Middle frontal gyrus (tissue), 1 donor: Measurements from ENCODE around the gene CFAP45.

Source experiments
- DNase-seq: peaks from one replicate; pipeline ENCODE4 v3.0.0-alpha.2; 2015; ENCODE audit warnings: low spot score; ENCODE audit errors: extremely low spot score

The CFAP45 gene

DNA sequence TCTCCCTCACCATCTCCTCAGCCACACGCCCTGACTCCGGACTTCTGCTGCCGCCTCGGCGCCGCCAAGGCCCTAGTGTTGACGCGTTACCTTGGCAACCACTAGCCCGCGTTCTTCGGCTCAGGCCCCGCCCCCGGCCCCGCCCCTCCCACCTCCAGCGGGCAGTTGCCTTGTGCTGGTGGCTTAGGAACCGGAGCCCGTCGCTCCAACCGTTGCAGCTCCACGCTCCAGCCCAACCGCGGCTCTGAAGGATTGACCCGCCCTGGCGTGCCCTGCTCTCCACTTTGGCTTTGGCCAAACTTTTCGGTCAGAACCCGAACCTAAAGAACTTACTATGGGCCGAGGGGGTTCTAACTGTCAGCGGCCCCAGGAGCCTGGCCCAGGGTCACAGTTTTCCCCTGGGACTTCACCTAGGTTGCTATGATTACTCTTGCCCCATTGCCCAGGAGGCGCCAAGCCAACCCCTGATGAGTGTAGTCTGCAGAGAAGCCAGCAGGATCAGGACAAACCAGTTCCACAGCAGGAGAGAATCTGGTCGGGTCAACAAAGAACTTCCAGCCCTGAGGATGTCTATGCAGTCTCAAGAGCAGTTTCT, at the start of gene CFAP45:
Gene CFAP45 (minus strand): TSS at position 80 of the 595 bp plus-strand sequence. CDS start 67 bp downstream, at position 13.
- no peak for DNase-seq

- DNase-seq: no peak
These were observed 49.2 kb upstream of the CFAP45 start for GRCh38 chr1:159949123-159949522.

DNA sequence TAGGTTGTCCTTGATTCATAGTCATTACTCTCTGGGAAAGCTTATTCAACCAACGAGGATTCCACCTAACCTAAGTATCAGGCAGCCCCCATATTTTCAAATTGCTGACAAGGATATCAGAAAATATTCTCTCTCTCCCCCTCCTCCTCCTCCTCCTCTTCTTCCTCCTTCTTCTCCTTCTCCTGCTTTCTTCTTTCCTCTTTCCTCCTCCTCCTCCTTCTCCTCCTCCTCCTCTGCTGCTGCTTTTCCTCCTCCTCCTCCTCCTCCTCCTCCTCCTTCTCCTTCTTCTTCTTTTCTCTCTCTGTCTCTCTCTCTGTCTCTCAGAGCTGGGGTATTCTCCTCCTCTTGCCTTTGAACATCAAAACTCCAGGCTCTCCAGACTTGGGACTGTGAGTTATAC, 48.0 kb upstream of the CFAP45 start:
- DNase-seq: no peak

GRCh38 chr1:159946242-159947187, 46.5 kb upstream of the CFAP45 start:
- DNase-seq: no peak

- DNase-seq: peak; percentile 50
These were observed 45.7 kb upstream of the CFAP45 start, which contains the start of gene IGSF9 for GRCh38 chr1:159945483-159946241. IGSF9 (minus strand) TSS chr1:159945613; CDS start chr1:159943454, 2,159 bp downstream.

DNA sequence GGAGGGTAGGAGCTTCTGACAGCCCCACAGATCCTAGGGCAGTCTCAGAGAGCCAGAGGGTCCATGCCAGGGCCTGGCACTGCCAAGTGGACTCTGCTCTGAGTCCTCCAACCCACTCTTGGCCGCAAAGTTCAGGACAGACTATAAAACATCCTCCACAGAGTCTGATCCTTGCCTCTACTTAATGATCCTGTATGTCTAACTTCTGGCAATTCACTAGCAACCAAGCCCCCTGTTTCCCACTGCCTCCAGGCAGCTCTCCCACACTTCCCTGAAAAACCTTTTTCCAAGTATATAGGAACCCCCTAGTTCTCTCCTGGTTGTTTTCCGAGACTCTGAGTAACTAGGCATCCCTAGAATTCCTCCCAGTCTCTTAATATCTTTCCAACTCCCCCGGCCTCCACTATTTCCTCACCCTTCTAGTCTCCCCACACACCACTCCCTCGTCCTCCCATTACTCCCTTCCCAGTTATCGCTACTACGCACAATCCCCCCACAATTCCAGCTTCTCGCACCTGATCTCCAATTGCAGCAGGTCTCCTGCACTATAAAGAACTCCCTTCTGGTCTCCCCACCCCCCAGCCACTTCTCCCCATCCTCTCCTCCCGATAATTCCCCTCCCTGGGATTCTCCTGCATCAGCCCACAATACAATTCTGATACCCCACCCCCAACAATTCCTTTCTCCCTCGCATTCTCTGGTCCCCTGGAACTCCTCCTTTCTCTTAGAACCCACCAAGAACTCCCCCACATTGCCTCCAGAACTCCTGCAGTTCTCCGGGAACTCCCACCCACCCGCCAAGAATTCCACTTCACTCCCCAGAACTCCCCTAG, 44.9 kb upstream of the CFAP45 start:
- no peak for DNase-seq

DNA sequence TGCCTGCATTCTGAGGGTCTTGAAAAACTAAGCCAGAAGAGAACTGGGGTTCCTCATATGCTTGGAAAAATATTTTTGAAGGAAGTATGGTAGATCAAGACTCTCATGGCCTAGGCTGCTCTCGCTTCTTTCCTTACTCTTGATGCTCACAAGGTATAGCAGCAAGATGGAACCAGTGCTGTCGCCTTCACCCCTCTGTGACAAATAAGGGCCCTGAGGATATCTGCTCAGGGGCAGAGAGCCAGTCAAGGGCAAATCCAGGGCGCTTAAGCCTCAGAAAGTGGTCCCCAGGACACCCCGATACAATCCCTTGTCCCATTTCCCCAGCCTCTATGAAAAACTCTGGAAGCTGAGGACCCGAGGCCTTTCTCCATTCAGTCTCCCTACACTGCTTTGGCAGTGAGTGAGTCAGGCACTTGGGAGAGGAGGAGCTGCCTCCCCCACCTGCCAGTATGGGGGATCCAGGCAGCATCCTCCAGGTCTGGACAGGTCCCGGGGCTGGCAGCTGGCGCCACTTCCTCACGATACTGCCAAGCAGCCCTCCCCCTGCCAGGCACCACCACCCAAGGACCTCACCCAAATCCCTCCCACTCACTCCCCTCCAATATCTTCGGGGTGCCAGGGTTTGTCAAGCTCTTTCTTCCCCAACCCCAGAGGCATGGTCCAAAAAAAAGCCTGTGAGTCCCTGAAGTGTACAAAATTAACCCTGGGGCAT, 44.1 kb upstream of the CFAP45 start:
- DNase-seq: no peak

GRCh38 chr1:159943278-159943640, 43.3 kb upstream of the CFAP45 start:
- no peak for DNase-seq

DNA sequence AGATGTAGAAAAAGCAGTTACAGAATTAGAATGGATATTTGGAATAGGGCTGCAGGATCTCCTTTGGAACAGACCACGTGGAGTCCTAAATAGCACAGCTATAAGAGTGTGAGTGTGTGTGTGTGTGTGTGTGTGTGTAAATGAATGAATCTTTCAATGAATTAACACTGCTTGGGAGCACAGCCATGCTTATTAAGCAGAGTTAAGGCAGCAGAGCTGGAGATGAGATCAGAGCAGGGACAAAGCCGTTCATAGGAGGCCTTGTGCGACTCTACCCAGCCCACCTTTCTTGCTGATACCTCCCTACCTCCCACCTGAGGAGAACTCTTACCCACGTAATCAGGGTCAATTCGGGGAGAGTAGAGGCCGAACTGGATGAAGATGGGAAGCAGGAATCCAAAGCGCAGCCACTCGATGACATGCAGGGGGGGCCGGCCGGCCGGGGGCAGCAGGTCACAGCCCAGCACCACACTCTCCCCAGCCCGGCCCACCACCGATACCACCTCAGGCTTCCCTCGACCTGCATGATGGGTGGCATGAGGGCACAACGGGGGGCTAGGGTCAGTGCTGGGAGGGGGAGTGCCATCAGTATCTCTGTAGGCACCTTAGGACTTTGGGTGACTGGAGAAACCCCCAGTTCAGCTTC, 42.8 kb upstream of the CFAP45 start:
- no peak for DNase-seq

- DNase-seq: no peak
These were observed 41.9 kb upstream of the CFAP45 start for GRCh38 chr1:159941591-159942560.

GRCh38 chr1:159941141-159941540, 41.2 kb upstream of the CFAP45 start:
- no peak for DNase-seq

- DNase-seq: no peak
These were observed 40.1 kb upstream of the CFAP45 start for GRCh38 chr1:159940006-159940620.

GRCh38 chr1:159939678-159940002, 39.7 kb upstream of the CFAP45 start:
- no peak for DNase-seq

DNA sequence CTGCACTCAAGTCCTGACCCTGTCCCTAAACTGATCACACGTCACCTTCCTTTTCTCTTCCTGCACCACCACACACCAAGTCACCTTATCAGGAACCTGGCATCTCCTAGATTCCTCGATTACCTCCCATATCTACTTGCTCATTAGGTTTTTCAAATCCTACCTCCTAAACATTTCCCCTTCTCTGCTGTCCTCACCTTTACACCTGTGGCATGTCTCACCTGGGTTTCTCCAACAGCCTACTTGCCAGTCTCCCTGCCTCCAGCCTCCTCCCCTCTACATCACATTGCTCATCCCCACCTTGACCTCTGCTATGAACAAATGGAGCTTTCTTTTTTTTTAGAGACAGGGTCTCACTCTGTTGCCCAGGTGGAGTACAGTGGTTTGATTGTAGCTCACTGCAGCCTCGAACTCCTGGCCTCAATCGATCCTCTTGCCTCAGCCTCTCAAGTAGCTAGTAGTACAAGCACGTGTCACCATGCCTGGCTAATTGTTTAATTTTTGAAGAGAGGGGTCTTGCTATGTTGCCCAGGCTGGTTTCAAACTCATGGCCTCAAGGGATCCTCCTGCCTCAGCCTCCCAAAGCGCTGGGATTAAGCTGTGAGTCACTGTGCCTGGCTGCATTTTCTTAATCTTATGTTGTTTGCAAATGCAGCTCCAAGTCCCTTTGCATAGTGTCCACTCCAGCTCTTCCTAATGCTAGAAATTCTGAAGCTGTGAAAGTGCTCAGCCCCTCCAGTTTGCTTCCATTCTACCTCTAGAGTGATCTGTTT, 39.1 kb upstream of the CFAP45 start:
- no peak for DNase-seq

DNA sequence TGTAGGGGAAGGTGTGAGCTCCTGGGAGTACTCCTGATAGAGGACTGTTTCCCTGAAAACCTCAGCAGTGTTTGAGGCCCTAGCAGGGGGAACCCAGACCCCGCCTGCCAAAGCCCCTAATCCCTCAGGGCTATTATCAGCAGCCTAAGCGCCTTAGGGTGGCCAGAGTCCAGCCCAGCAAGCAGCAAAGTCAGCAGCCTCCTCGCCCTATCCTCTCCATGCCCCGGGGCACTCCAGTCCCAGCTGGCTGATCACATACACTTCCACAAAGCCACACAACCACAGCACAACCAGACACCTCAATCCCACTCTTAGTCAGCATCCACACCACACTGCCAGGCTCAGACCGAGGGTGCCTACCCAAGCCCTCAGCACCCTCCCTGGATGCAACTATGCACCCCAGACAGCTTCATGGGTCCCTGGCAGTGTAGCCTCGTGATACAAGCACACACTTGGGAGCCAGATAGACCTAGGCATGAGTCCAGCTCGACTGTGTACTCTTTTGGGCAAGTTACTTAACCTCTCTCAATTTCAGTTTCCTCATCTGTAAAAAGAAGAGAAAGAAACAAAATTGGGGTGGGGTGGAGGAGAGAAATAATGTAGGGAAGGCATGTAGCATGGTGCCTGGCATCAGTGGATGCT, 38.4 kb upstream of the CFAP45 start:
- no peak for DNase-seq

GRCh38 chr1:159937054-159937750, 37.2 kb upstream of the CFAP45 start:
- DNase-seq: no peak
